IPS-18a (cell line): ENCODE results near the gene WFDC6.

ENCODE experiments used
- H3K27ac ChIP-seq: one replicate; pipeline ENCODE4 v1.5.1; 2013; ENCODE audit warnings: low read length
- H3K27me3 ChIP-seq: one replicate; pipeline ENCODE4 v1.6.1; 2013; ENCODE audit warnings: mild to moderate bottlenecking, low read length; ENCODE audit not compliant: control insufficient read depth, insufficient read depth
- H3K36me3 ChIP-seq: one replicate; pipeline ENCODE4 v1.6.1; 2013; ENCODE audit warnings: low read depth, low read length; ENCODE audit not compliant: control insufficient read depth
- H3K4me1 ChIP-seq: one replicate; pipeline ENCODE4 v1.6.1; 2013; ENCODE audit warnings: low read depth, low read length; ENCODE audit not compliant: control insufficient read depth
- H3K4me3 ChIP-seq: one replicate; pipeline ENCODE4 v1.5.1; 2013; ENCODE audit warnings: low read length
- H3K9ac ChIP-seq: one replicate; pipeline ENCODE4 v1.6.1; 2013; ENCODE audit warnings: mild to moderate bottlenecking, low read length, moderate library complexity
- H3K9me3 ChIP-seq: one replicate; pipeline ENCODE4 v1.6.1; 2013; ENCODE audit warnings: low read depth, low read length; ENCODE audit not compliant: control insufficient read depth

Gene WFDC6

DNA sequence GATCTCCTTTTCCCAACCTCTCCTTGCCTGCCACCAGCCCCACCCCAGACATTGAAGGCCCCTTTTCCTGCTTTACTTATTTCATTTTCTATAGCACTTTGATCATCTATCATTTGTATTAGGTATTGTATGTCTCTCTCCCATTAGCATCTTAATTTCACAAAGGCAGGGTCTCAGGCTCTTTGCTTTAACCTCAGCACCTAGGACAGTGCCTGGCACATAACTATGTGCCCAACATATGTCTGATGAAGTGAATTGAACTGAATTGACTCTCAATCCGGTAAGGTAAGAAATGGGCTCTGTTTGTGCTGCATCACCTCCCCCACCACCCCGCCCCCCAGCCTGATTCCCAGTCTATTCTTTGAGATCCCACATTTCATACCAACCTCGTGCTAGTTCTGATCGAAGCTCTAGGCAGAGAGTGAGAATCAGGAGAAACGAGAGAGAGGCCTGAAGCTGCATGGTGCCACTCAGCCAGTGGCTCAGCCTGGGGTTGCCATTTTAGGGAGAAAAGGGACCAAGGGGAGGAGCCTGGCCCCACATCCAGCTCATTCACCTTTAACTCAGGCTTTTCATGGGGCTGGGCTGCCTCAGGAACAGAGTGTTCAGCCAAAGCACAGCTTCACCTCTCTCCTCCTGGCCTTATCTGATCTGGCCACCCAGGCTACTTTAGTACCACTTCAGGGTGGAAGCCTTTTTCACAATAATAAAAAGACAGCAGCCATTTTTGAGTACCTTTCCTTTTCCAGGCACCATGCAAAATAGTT, 24.0 kb downstream of the WFDC6 start, which contains the start of gene SPINT3:
Gene SPINT3, minus strand, starts transcription at position 476 of the 767 bp plus-strand sequence. Its CDS starts 14 bp downstream, at position 462.
- H3K27ac ChIP-seq, result no peak within 1 kb of the TSS
- no peaks in the 10 kb centered on the region for H3K27me3 ChIP-seq
- peaks cover 2% of the 10 kb centered on the region for H3K4me1 ChIP-seq
- no peak within 1 kb of the TSS for H3K4me3 ChIP-seq
- no peaks in the 10 kb centered on the region for H3K9me3 ChIP-seq
- no peaks in the 10 kb centered on the region for H3K36me3 ChIP-seq
- no peak within 1 kb of the TSS for H3K9ac ChIP-seq

GRCh38 chr20:45510242-45510862, 28.9 kb downstream of the WFDC6 start:
- H3K4me1 ChIP-seq, result peaks cover 2% of the 10 kb centered on the region
- H3K27me3 ChIP-seq, result no peaks in the 10 kb centered on the region
- H3K27ac ChIP-seq, result no peak overlapping the region
- no peak overlapping the region for H3K4me3 ChIP-seq
- H3K9ac ChIP-seq, result no peak overlapping the region
- H3K36me3 ChIP-seq, result no peaks in the 10 kb centered on the region
- H3K9me3 ChIP-seq, result no peaks in the 10 kb centered on the region

DNA sequence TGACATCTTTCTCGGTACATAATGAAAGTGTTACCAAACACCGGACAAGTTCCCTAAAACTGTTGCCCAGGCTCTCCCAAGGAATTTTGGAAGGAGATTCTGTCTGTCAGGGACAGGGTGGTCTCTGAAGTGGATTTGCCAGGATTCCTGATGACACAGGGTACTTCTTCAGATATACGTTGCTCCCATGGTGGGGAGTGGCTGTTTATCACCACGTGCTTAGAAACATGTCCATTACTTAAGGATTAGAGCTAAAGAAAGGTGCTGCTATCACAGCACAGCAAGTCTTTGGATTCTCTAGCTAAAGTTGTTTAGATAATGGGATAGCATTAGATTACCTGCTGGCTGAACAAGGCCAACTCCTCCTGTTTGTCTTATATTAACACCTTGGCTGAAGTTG, 30.2 kb downstream of the WFDC6 start:
- H3K4me3 ChIP-seq, result no peak overlapping the region
- H3K9ac ChIP-seq, result no peak overlapping the region
- H3K4me1 ChIP-seq, result no peaks in the 10 kb centered on the region
- no peaks in the 10 kb centered on the region for H3K36me3 ChIP-seq
- no peaks in the 10 kb centered on the region for H3K27me3 ChIP-seq
- no peak overlapping the region for H3K27ac ChIP-seq
- H3K9me3 ChIP-seq, result no peaks in the 10 kb centered on the region

- Histone ChIP-seq H3K36me3 (no peaks in the 10 kb centered on the region), H3K9ac (no peak overlapping the region), H3K4me3 (no peak overlapping the region), H3K4me1 (no peaks in the 10 kb centered on the region), H3K9me3 (no peaks in the 10 kb centered on the region), H3K27me3 (no peaks in the 10 kb centered on the region), H3K27ac (no peak overlapping the region)
Observed at GRCh38 chr20:45508068-45508886, 31.0 kb downstream of the WFDC6 start.

GRCh38 chr20:45507011-45507820, 32.1 kb downstream of the WFDC6 start:
- H3K4me1 ChIP-seq, result no peaks in the 10 kb centered on the region
- no peaks in the 10 kb centered on the region for H3K9me3 ChIP-seq
- H3K4me3 ChIP-seq, result no peak overlapping the region
- H3K36me3 ChIP-seq, result no peaks in the 10 kb centered on the region
- no peak overlapping the region for H3K9ac ChIP-seq
- no peaks in the 10 kb centered on the region for H3K27me3 ChIP-seq
- H3K27ac ChIP-seq, result no peak overlapping the region

DNA sequence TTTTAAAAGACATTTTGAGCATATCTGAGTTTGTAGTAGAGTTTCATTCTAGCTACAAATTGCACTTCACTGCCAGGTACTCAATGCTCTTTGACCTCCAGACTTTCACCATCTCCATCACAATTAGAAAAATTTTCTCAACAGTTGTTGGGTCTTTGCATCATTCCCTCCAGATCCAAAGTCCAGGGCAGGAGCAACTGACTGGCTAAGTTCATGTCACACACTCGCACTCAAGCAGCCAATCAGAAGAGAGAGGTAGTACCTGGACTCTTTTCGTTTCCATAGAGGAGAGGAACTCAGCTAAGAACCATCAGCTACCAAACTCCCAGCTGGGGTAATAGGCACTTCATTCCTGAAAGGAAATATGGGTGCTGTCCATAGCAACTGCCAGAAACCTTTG, 32.9 kb downstream of the WFDC6 start:
- Histone ChIP-seq H3K9me3 (no peaks in the 10 kb centered on the region), H3K27ac (no peak overlapping the region), H3K4me1 (no peaks in the 10 kb centered on the region), H3K9ac (no peak overlapping the region), H3K36me3 (no peaks in the 10 kb centered on the region), H3K27me3 (no peaks in the 10 kb centered on the region), H3K4me3 (no peak overlapping the region)

DNA sequence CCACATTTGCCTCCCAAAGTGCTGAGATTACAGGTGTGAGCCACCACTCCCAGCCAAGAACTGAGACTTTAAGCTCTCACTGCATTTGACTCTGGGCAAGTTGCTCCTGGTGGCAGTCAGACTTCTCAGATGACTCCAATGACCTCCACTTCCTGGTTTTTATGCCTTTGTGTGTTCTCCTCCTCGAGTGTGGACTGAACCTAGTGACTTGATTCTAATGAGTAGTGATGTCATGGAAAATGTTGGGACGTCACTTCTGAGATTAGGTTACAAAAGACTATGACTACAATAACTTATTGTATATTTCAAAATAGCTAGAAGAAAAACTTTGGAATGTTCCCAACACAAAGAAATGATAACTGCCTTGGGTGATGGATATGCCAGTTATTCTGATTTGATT, 35.9 kb downstream of the WFDC6 start:
- Histone ChIP-seq H3K36me3 (no peaks in the 10 kb centered on the region), H3K9ac (no peak overlapping the region), H3K27me3 (no peaks in the 10 kb centered on the region), H3K9me3 (no peaks in the 10 kb centered on the region), H3K4me3 (no peak overlapping the region), H3K4me1 (no peaks in the 10 kb centered on the region), H3K27ac (no peak overlapping the region)

GRCh38 chr20:45502561-45502960, 36.7 kb downstream of the WFDC6 start:
- Histone ChIP-seq H3K4me3 (no peak overlapping the region), H3K9me3 (no peaks in the 10 kb centered on the region), H3K36me3 (no peaks in the 10 kb centered on the region), H3K9ac (no peak overlapping the region), H3K27ac (no peak overlapping the region), H3K27me3 (no peaks in the 10 kb centered on the region), H3K4me1 (no peaks in the 10 kb centered on the region)

DNA sequence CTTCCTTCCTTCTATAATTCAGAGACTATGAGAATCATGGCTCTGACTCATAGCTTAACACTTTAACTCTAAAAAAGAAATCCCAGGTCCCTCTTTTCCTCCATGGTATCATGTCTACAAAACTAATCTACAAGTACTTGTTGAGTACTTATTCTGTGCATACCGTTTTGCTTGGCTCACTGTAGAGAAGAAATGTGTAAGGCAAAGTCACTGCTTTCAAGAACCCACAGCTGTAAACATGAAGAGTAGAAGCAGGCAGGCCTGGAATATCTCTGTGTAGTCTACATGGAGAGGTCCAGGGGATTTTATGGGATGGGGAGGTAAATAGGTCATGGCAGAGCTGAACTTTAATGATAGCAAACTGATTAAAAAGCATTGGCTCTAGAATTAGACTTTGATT, 37.7 kb downstream of the WFDC6 start:
- H3K9ac ChIP-seq, result no peak overlapping the region
- H3K4me1 ChIP-seq, result no peaks in the 10 kb centered on the region
- no peak overlapping the region for H3K27ac ChIP-seq
- H3K27me3 ChIP-seq, result no peaks in the 10 kb centered on the region
- H3K36me3 ChIP-seq, result no peaks in the 10 kb centered on the region
- no peaks in the 10 kb centered on the region for H3K9me3 ChIP-seq
- no peak overlapping the region for H3K4me3 ChIP-seq

- Histone ChIP-seq H3K36me3 (no peaks in the 10 kb centered on the region), H3K27me3 (no peaks in the 10 kb centered on the region)
Observed at GRCh38 chr20:45500022-45500421, 39.3 kb downstream of the WFDC6 start.

GRCh38 chr20:45497971-45498494, 41.2 kb downstream of the WFDC6 start:
- H3K9me3 ChIP-seq, result no peaks in the 10 kb centered on the region
- no peaks in the 10 kb centered on the region for H3K27me3 ChIP-seq
- no peak overlapping the region for H3K4me3 ChIP-seq
- H3K4me1 ChIP-seq, result no peaks in the 10 kb centered on the region
- no peaks in the 10 kb centered on the region for H3K36me3 ChIP-seq
- H3K27ac ChIP-seq, result no peak overlapping the region
- H3K9ac ChIP-seq, result no peak overlapping the region

More at GRCh38 chr20:45500022-45500421, 39.3 kb downstream of the WFDC6 start:
- Histone ChIP-seq H3K4me3 (no peak overlapping the region), H3K9ac (no peak overlapping the region), H3K4me1 (no peaks in the 10 kb centered on the region), H3K9me3 (no peaks in the 10 kb centered on the region), H3K27ac (no peak overlapping the region)
